A549 (cell line): ENCODE measurements around the gene AFMID.

Experiments used
- CBX8 ChIP-seq: fragments of 200-600 bp; sonication (generic); IDR thresholded peaks from 2 replicates; pipeline ENCODE4 v1.6.1; 2016
- CTCF ChIP-seq: fragments of >200 bp; sonication (Bioruptor Twin); formaldehyde crosslinking; IDR thresholded peaks from 3 replicates; pipeline ENCODE4 v1.5.1; 2016
- FOSL2 ChIP-seq, 2 experiments: fragments of 450-650 bp in 1 of 2; fragments of >200 bp in 1 of 2; sonication (Bioruptor Twin) in 1 of 2; formaldehyde crosslinking; IDR thresholded peaks; 2 replicates each; pipeline versions ENCODE4 v1.5.0 to v1.6.1; 2016 to 2020; ENCODE audit warnings: mild to moderate bottlenecking in 1 of 2, moderate library complexity in 1 of 2
- POLR2AphosphoS2 ChIP-seq: conservative IDR thresholded peaks from 2 replicates; pipeline ENCODE4 v1.6.1; 2012; ENCODE audit warnings: low read length, improper control_type of control experiment, inconsistent platforms

- TF ChIP-seq POLR2AphosphoS2 (no peak), FOSL2 (IDR thresholded peaks at IDR 0.05) (no peak), FOSL2 (CRISPR knock-in tag; IDR thresholded peaks at IDR 0.05) (no peak), CBX8 (no peak), CTCF (0 out of 3 replicates have a peak, but pooled peaks have one; percentile 6)
These were observed 19.1 kb downstream of the AFMID start for GRCh38 chr17:78206298-78206697.
